ENCODE measurements around the gene UFM1. TPM values are rescaled to one million over a fixed set of nuclear protein-coding genes. Genes with fewer than 3 reads are reported as not detected.

Gene UFM1
- total RNA-seq, 4 donors from 2014 or later, result 35.9 to 42.9 (median 38.0) TPM

DNA sequence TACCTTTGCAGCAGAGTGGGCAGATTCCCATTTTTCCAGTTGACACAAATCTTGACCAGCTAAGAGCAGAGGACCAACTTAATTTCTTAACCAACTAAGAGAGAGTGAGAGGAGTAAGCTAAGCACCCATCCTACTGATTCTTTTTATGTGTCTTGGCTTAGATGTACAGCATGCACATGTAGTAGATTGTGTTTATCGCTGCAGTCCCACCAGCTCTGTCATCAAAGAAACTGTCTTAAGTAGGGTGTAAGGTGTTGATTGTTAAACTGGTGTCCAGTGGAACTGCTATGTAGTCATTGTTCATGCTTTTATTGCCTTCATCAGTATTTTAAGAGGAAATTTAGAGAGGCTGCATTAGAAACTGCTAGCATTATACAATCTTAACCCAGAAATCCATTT lies 9.0 kb upstream of the UFM1 start:
- H3K4me3 ChIP-seq (ENCODE audit: low read depth, poor library complexity, severe bottlenecking), result no peak overlapping the region
- WGBS, 2 donors, result 95 to 96% methylated on average over 1 of the region's 1 CpG
- intact Hi-C loops (cut with DNase I; ENCODE audit: low total_unique reads), result no loop called here
- DNase-seq (ENCODE audit: low spot score in 2 of 2), result no peak
- TF ChIP-seq CTCF (IDR thresholded peaks at IDR 0.05) (no peak), POLR2A (IDR thresholded peaks at IDR 0.05) (no peak)

DNA sequence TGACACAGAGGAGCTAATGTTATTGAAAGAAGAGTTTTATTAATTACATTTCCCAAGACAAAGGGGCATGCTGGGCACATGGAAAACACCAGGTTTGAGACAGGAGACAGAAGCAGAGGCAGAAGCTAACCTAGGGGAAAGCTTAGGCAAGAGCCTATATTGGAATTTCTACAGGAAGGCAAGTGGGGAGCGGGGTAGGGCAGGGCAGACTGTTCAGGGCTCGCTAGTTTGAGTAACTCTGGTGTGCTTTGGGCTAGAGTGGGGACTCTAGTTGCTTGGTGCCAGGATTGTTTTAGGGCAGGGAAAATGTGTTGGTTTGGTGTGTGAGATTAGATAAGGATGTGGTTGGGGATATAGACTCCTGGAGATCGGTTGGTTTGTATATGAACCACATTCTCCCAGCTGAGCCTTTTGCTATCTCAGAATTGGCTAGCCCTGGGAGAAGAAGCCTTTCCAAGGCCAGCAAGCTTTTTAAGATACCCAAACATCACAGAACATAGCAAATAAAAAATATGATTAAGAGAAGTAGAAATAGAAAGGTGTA lies 8.4 kb upstream of the UFM1 start:
- DNase-seq (ENCODE audit: low spot score in 2 of 2), result no peak
- H3K4me3 ChIP-seq (ENCODE audit: low read depth, poor library complexity, severe bottlenecking), result no peak overlapping the region
- TF ChIP-seq CTCF (IDR thresholded peaks at IDR 0.05), result no peak
- TF ChIP-seq POLR2A (IDR thresholded peaks at IDR 0.05), result no peak
- 90 to 94% methylated on average over 3 of the region's 3 CpGs for WGBS, 2 donors
- intact Hi-C loops (cut with DNase I; ENCODE audit: low total_unique reads), result no loop called here

- WGBS, 2 donors, result 67 to 79% methylated on average over 2 of the region's 2 CpGs
- H3K4me3 ChIP-seq (ENCODE audit: low read depth, poor library complexity, severe bottlenecking), result no peak overlapping the region
- TF ChIP-seq POLR2A (IDR thresholded peaks at IDR 0.05) (no peak), CTCF (IDR thresholded peaks at IDR 0.05) (no peak)
- intact Hi-C loops (cut with DNase I; ENCODE audit: low total_unique reads), result no loop called here
- DNase-seq (ENCODE audit: low spot score in 2 of 2), result no peak
These were observed 2.9 kb upstream of the UFM1 start for GRCh38 chr13:38346764-38347163.

DNA sequence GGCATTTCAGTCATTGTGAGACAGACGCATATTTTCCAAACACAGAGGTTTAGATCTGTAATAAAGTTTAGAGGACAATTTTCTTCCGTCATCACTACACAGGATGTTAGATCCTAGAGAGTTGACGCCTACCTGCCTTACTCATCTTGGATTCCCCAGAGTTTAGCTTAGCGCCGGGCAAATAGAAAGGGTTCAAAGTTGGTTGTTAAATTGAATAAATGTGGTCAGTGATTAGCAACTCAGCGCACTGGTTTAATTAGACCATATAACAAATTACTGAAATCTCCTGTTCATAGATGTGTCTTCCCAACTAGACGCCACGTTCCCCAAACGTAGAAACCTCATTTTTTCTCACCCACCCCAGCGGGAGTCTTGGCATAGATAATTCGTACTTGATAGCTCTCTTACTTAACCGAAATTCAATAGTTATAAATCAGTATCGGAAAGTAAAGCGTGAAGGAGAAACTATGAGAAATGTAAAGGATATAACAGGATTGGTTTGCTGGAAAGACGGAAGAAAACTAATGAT lies 726 bp upstream of the UFM1 start:
- no peak for TF ChIP-seq POLR2A (IDR thresholded peaks at IDR 0.05)
- TF ChIP-seq CTCF (IDR thresholded peaks at IDR 0.05), result no peak
- H3K4me3 ChIP-seq (ENCODE audit: low read depth, poor library complexity, severe bottlenecking), result peak overlapping the region; percentile 18
- DNase-seq (ENCODE audit: low spot score in 2 of 2), result peak in 1 of 2 donors; percentile 73
- WGBS, 2 donors, result 0% methylated on average over 15 of the region's 15 CpGs
- intact Hi-C loops (cut with DNase I; ENCODE audit: low total_unique reads), result no loop called here

DNA sequence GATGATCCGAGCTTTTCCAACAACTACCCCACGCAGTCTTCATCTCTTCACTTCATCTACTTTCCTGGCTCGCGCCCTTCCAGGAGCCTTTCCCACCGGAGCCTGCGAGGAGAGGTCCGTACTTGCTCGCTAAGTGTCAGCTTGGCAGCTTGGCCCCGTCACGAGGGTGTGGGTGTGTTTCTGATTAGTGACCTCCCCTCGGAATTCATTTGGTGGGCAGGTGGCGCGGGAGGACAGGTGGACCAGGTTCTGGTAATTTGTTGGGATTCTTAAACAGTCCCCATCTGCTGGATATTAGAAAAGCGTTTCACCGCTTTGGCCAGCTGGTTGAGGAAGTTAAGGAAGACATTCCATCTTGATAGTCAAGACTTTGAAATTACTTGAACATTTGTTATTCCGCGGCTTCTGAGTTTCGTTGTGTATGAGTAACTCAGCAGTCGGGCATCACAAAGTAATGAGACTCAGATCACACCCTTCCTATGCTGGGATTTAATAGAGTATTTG lies 515 bp downstream of the UFM1 start:
- TF ChIP-seq POLR2A (IDR thresholded peaks at IDR 0.05) (no peak), CTCF (IDR thresholded peaks at IDR 0.05) (no peak)
- peak; percentile 59 to 93 for DNase-seq (ENCODE audit: low spot score in 2 of 2)
- 0% methylated on average over 19 of the region's 19 CpGs for WGBS, 2 donors
- intact Hi-C loops (cut with DNase I; ENCODE audit: low total_unique reads), result no loop called here
- peak overlapping the region; percentile 94 for H3K4me3 ChIP-seq (ENCODE audit: low read depth, poor library complexity, severe bottlenecking)

Data from lower leg skin (tissue), 4 donors.